ENCODE results near the gene FCN2.
"Not testable (repeated sequence)": the region's sequence is repeated elsewhere in the genome, so short reads cannot be mapped to it uniquely, and the experiment has no call there.

The FCN2 gene

GRCh38 chr9:134847752-134848432 lies 32.7 kb upstream of the FCN2 start:
- no peak for DNase-seq

GRCh38 chr9:134848504-134848903 lies 32.1 kb upstream of the FCN2 start:
- no peak for DNase-seq

GRCh38 chr9:134850611-134851010 lies 30.0 kb upstream of the FCN2 start:
- no peak for DNase-seq

DNA sequence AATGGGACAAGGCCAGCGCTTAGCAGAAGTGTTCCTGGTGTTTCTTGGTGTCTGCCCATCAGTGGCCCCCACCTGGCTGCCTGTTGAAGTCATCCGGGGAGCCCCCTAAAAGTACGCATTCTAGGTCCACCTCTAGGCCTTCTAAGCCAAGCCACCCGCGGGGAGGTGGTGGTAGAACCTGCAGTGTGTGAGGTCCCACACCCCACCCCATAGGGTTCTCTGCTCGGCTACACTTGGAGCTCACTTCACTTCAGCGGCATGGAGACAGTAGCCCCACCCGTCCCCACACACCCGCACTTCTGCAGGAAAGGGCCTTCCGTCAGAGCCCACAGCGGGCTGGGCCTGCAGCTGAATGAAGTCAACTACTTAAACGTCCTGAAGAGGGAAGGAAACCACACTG lies 29.6 kb upstream of the FCN2 start:
- no peak for DNase-seq

DNA sequence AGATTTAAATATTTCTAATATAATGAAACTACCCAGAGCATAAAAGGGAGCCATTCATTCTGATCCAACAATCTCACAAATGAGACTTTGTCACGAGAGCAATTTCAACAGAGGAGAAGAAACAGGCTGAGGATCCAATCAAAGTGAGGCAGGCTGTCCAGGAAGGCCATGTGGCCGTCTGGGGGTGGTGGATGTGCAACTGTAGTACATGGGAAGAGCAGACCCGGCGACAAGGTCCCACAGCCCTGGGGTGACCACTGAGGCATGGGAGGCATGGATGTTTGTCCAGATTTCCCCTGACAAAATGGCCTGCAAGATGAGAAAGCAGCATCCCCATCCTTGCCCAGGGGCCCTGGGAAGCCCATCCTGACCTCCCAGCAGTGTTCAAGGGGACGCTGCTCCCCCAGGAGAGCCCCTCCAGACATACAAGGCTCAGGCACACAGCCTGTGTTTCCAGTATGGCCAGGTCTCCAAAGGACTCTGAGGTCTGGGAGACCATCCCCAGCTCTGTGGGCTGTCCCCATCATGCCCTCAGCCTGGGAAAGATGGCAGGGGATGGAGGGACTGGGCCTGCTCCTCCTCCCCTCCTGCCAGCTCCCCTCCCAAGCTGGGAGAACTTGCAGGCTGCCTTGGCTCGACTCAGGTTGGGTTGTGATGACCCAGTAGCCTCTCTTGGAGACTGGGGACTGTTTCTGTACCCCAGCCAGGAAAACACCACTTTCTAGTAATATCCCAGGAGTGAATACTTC lies 27.5 kb upstream of the FCN2 start:
- no peak for DNase-seq

DNA sequence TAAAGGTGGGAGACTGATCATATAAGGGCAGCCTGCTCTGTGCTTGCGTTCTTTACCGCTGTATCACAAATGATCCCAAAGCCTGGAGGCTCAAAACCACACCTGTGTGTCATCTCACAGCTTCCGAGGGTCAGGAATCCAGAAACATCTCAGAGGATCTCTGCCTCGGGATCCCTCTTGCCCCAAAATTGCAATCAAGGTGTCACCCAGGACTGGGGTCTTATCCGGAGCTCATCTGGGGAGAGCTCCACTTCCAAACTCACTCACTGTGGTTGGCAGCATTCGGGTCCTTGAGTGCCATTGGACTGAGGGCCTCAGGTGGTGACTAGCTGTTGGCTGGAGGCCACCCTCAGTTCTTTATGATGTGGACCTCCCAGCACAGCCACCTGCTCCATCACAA lies 26.7 kb upstream of the FCN2 start:
- DNase-seq = no peak

GRCh38 chr9:134854541-134854981 lies 26.0 kb upstream of the FCN2 start:
- no peak for DNase-seq

DNA sequence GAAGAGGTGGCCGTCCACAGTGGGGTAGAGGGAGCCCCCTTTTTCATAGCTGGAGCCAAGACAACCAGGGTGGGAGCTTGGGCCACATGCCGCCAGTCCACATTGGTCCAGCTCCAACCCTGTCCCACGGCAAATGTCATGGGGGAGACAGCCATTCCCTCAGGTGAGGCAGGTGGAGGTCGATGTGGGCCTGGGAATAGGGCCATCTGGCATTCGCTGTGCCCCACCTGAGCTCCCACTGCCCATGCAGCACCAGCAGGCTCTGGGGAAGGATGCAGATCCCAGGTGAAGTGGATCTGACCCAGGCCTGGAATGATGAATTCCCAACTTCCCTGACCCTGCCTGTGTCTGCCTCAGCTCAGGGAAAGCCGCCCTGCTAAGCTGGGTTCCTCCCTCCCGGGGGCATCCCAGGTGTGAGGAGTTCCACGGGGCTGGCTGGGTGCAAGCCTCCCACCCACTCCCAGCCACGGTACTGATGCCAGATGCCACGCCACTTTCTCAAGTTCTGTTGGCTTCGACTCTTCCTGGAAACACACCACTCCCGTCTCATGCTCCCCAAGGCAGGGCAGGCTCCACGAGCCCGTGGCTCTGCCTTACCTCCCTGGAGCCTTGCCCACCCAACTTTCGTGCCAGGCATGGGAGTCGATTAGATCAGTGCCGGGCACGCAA lies 25.2 kb upstream of the FCN2 start:
- DNase-seq = no peak

DNA sequence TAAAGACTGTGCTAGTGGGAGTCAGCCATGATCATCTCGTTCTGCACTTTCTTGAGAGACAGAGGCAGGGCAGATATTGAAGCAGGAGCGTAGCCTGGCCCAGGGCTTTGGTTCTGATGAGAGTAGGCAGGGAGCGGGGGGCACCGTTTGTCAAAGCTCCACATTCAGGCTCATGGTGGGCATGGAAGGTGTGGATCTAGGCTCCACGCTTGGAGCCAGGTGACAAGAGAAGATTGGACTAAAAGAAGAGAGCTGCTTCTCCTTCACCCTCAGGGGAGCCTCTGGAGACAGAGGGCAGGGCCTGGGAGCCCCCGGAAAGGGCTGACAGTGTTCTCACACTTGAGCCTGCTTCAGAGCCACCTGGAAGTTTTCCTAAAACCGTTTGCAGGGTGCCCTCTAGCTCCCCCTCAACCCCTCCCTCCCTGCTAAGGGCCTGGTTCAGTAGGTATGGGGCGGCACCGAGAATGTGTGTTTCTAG lies 24.7 kb upstream of the FCN2 start:
- no peak for DNase-seq

GRCh38 chr9:134857451-134857850 lies 23.2 kb upstream of the FCN2 start:
- not testable (repeated sequence) for DNase-seq

DNA sequence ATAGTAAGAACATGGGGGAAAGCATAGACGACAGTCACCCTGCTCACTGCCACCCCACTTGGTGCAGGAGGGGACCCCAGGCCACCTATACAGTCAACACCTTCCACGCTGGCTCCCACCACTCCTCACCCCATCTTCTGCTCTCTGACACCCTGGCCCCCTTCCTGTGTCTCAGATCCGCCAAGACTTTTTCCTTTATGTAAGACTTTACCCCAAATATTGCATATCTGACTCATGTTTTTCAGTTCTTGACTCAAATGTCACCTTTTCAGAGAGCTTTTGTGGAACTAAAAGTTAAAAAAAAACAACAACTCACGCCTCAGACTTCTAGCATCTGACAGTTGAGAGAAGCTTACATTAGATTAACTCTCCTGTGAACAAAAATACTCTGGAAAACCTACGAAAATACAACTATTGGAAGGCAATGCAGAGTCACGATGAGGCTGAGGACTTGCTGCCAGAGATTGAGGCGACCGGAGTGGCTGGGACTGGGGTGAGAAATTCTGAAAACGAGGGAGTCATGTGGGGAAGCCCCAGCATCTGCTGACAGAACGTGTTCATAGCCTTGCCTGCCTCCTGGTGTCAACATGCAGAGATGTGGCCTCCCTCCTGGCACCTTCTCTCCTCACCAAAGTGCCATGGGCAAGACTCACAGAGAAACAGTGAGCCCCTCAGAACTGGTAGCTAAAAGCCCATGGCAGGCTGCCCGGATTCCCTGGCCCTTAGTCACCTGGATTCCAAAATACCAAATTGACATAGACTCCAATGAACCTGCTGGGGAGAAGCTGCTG lies 22.4 kb upstream of the FCN2 start:
- DNase-seq = no peak

DNA sequence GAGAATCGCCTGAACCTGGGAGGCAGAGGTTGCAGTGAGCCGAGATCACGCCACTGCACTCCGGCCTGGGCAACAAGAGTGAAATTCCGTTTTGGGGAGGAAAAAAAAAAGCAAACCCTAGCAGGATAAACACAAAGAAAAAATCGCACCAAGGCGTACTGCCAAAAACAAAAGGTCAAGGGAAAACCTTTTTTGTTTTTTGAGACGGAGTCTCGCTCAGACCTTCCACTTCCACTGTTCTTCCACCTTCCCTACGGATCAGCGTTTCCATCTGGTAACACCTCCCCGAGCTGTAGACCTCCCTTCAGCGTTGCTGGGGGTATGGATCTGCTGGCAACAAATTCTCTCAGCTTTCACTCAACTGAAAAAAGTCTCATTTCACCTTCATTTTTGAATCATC lies 20.1 kb upstream of the FCN2 start:
- DNase-seq = no peak

DNA sequence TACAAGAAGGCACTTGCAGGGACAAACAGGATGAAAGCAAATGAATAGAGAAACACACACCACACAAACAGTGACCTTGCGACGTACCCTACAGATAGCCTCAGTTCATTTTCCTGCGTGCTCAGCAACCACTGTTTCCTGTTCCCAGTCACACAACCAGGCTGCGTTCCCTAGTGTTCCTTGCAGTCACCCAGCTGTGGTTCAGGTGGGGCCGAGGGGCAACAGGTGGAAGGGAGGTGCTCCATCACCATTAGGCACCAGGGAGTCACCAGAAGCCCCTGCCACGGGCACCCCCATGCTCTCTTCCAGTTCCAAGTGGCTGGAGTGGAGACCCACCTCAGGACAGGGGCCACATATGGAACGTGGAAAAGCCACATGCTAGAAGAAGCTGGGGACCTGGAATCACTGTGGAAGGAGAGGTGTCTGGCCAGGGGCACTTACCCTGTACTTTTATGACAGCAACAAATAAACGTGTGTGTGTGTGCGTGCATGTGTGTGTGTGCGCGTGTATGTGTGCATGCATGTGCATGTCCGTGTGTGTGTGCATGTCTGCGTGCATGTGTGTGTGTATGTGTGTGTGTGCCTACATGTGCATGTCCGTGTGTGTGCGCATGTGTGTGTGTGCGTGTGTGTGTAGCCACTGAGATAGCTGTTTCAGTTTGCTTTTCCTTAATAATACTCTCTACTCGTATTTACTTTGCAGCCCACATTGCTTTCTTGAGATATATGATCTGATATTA lies 18.8 kb upstream of the FCN2 start:
- DNase-seq = no peak

GRCh38 chr9:134863306-134863902 lies 17.2 kb upstream of the FCN2 start:
- DNase-seq = no peak

DNA sequence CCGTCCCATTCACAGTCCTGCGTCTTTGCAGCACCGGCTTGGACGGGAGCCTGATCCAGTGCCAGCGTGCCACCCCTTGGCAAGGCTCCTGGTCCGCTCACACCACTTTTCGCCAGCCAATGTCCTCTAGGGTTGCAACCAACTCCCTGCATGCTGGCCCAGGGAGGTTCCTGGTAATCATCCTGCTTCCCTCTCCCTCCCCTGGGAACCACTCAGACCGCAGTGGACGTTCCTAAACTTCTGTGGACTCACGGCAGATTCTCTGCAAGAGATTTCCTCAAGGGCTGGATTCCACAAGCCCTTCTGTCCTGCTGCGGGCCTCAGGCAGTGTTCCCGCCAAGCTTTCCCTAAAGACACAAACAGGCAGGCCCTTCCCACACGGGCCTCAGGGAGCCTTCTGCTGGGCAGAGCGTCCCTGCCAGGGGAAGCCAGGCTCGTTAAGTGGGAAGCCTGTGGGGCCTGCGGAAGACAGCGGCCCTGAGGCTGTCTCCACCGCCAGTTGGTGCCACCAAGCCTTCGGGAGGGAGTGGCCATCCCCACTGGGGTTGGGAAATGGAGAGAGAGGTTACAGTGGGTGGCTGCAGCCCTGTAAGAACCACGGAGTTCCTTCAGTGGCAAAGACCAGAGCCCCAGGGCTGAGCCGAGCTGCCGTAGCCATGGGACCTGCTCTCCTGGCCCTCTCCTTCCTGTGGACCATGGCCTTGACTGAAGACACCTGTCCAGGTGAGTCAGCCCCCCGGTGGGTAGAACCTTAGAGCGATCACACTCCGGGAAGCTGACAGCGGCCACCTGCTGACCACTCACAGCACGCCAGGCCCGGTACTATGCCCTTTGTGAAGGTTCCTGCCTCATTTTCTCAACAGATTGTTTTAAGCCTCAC lies 16.4 kb upstream of the FCN2 start:
- DNase-seq = no peak

- DNase-seq = no peak
Observed at GRCh38 chr9:134864821-134865190, 15.8 kb upstream of the FCN2 start.

- DNase-seq = no peak
Observed at GRCh38 chr9:134867917-134868750, 12.5 kb upstream of the FCN2 start.

- no peak for DNase-seq
Observed at GRCh38 chr9:134868751-134869553, 11.7 kb upstream of the FCN2 start.

Data from stimulated activated naive CD4-positive, alpha-beta T cell (primary cell).